ENCODE data around the gene KCNJ9. TPM values are rescaled to one million over a fixed set of nuclear protein-coding genes. Genes with fewer than 3 reads are reported as not detected.

The KCNJ9 gene
- total RNA-seq, 1 experiment from 2014 or later: 0.09 TPM

GRCh38 chr1:160123726-160124125, 42.4 kb downstream of the KCNJ9 start:
- ChIA-PET CTCF (interaction anchor here (1.0 to 2.2 kb wide), 6 partner anchors 8 to 96 kb away, joined by 3 to 35 read pairs (median 4); partner anchors contain the start of gene ATP1A2), POLR2A (interaction anchor here (1.0 kb wide), 1 partner anchor 8 kb away, joined by 4 read pairs; the partner anchor contains the start of gene ATP1A2)
- Mint-ChIP-seq H3K9me3 (no peaks in the 10 kb centered on the region), H3K27me3 (ENCODE audit: low read depth) (no peaks in the 10 kb centered on the region), H3K27ac (no peak overlapping the region), H3K36me3 (peaks cover 34% of the 10 kb centered on the region), H3K4me1 (peaks cover 13% of the 10 kb centered on the region), H3K4me3 (no peak overlapping the region)
- DNase-seq (ENCODE audit: low spot score) (no peak), ATAC-seq (no peak)
- no peak for TF ChIP-seq AR (CRISPR knock-in tag; IDR thresholded peaks at IDR 0.05)
- no peak for TF ChIP-seq ZNF317 (CRISPR knock-in tag; IDR thresholded peaks at IDR 0.05; ENCODE audit: borderline replicate concordance, low read depth)
- TF ChIP-seq NR2C2 (CRISPR knock-in tag; IDR thresholded peaks at IDR 0.05): no peak

GRCh38 chr1:160124705-160125478, 43.6 kb downstream of the KCNJ9 start:
- peaks cover 41% of the 10 kb centered on the region for H3K36me3 Mint-ChIP-seq
- POLR2A ChIA-PET: interaction anchor here (1.0 kb wide), 1 partner anchor 9 kb away, joined by 4 read pairs; the partner anchor contains the start of gene ATP1A2

GRCh38 chr1:160125746-160126145, 44.4 kb downstream of the KCNJ9 start:
- POLR2A ChIA-PET: no interaction called here
- Mint-ChIP-seq H3K4me3 (no peak overlapping the region), H3K27ac (no peak overlapping the region), H3K4me1 (peaks cover 12% of the 10 kb centered on the region), H3K36me3 (peaks cover 44% of the 10 kb centered on the region), H3K27me3 (ENCODE audit: low read depth) (no peaks in the 10 kb centered on the region), H3K9me3 (no peaks in the 10 kb centered on the region)
- CTCF ChIA-PET: interaction anchor here (0.6 to 2.2 kb wide), 8 partner anchors 22 to 126 kb away, joined by 3 to 35 read pairs (median 3); no protein-coding TSS in a partner anchor
- DNase-seq (ENCODE audit: low spot score) (no peak), ATAC-seq (no peak)
- no peak for TF ChIP-seq MLX (CRISPR knock-in tag; IDR thresholded peaks at IDR 0.05)
- no peak for TF ChIP-seq PREB (CRISPR knock-in tag; IDR thresholded peaks at IDR 0.05; ENCODE audit: borderline replicate concordance)
- TF ChIP-seq JUN (CRISPR knock-in tag; IDR thresholded peaks at IDR 0.05): no peak
- TF ChIP-seq GTF2I (CRISPR knock-in tag; conservative IDR thresholded peaks at IDR 0.05): no peak
- TF ChIP-seq USF2 (CRISPR knock-in tag; IDR thresholded peaks at IDR 0.05): no peak
- TF ChIP-seq ZNF317 (CRISPR knock-in tag; IDR thresholded peaks at IDR 0.05; ENCODE audit: borderline replicate concordance, low read depth): no peak
- no peak for TF ChIP-seq ATF3 (CRISPR knock-in tag; conservative IDR thresholded peaks at IDR 0.05)
- no peak for TF ChIP-seq ERG (CRISPR knock-in tag; IDR thresholded peaks at IDR 0.05)
- TF ChIP-seq ZSCAN18 (CRISPR knock-in tag; IDR thresholded peaks at IDR 0.05): no peak
- TF ChIP-seq TP53 (CRISPR knock-in tag; IDR thresholded peaks at IDR 0.05): no peak
- no peak for TF ChIP-seq SMAD3 (CRISPR knock-in tag; IDR thresholded peaks at IDR 0.05; ENCODE audit: borderline replicate concordance)
- no peak for TF ChIP-seq NFYB (CRISPR knock-in tag; conservative IDR thresholded peaks at IDR 0.05; ENCODE audit: low read depth)
- TF ChIP-seq IRF2 (CRISPR knock-in tag; IDR thresholded peaks at IDR 0.05; ENCODE audit: borderline replicate concordance, low read depth): no peak
- TF ChIP-seq ZNF263 (CRISPR knock-in tag; IDR thresholded peaks at IDR 0.05; ENCODE audit: low read depth): no peak

More at GRCh38 chr1:160124705-160125478, 43.6 kb downstream of the KCNJ9 start:
- Mint-ChIP-seq H3K27me3 (ENCODE audit: low read depth) (no peaks in the 10 kb centered on the region), H3K9me3 (no peaks in the 10 kb centered on the region), H3K4me3 (no peak overlapping the region), H3K27ac (peak overlapping the region; percentile 4; the same call in 1 of the 2 replicates), H3K4me1 (peaks cover 12% of the 10 kb centered on the region)
- peak; percentile 52 for ATAC-seq
- TF ChIP-seq ZNF138 (CRISPR knock-in tag; conservative IDR thresholded peaks at IDR 0.05) (no peak), MXD4 (CRISPR knock-in tag; IDR thresholded peaks at IDR 0.05; ENCODE audit: borderline replicate concordance) (no peak), ZNF263 (CRISPR knock-in tag; IDR thresholded peaks at IDR 0.05; ENCODE audit: low read depth) (no peak), USF2 (CRISPR knock-in tag; IDR thresholded peaks at IDR 0.05) (no peak), FOXP1 (CRISPR knock-in tag; IDR thresholded peaks at IDR 0.05; ENCODE audit: borderline replicate concordance) (no peak), RELA (CRISPR knock-in tag; IDR thresholded peaks at IDR 0.05; ENCODE audit: borderline replicate concordance) (no peak), NR1H2 (CRISPR knock-in tag; IDR thresholded peaks at IDR 0.05) (no peak)
- DNase-seq (ENCODE audit: low spot score): no peak
- CTCF ChIA-PET: interaction anchor here (0.6 to 2.2 kb wide), 10 partner anchors 22 to 127 kb away, joined by 3 to 35 read pairs (median 4); no protein-coding TSS in a partner anchor
